ENCODE measurements around the gene TAS2R40.

Gene TAS2R40

GRCh38 chr7:143242306-143242705 lies 20.5 kb downstream of the TAS2R40 start:
- Histone ChIP-seq H3K27me3 (ENCODE audit: insufficient read depth, insufficient read length) (no peaks in the 10 kb centered on the region), H3K4me3 (ENCODE audit: insufficient read length, low read depth) (no peak overlapping the region), H3K9ac (ENCODE audit: insufficient read length, low read depth) (no peak overlapping the region), H3K36me3 (ENCODE audit: insufficient read depth, insufficient read length, low read length) (no peaks in the 10 kb centered on the region), H3K9me3 (ENCODE audit: insufficient read depth, low read length) (0 out of 2 replicates have a peak, but pooled peaks cover 7% of the 10 kb centered on the region), H3K4me1 (ENCODE audit: insufficient read depth, insufficient read length) (no peaks in the 10 kb centered on the region)
- no peak for TF ChIP-seq ZNF274 (IDR thresholded peaks at IDR 0.05; ENCODE audit: low read depth, low read length)
- no peak for TF ChIP-seq YY1 (IDR thresholded peaks at IDR 0.05; ENCODE audit: insufficient read depth, insufficient read length)
- TF ChIP-seq SUZ12 (IDR thresholded peaks at IDR 0.05; ENCODE audit: extremely low read depth, insufficient read depth, insufficient read length): no peak
- DNase-seq (ENCODE audit: low read depth, low spot score): no peak

- H3K27me3 ChIP-seq (ENCODE audit: insufficient read depth, insufficient read length): no peaks in the 10 kb centered on the region
- TF ChIP-seq ZNF274 (IDR thresholded peaks at IDR 0.05; ENCODE audit: low read depth, low read length): no peak
- no peak for TF ChIP-seq SUZ12 (IDR thresholded peaks at IDR 0.05; ENCODE audit: extremely low read depth, insufficient read depth, insufficient read length)
- no peak for TF ChIP-seq YY1 (IDR thresholded peaks at IDR 0.05; ENCODE audit: insufficient read depth, insufficient read length)
- no peak overlapping the region for H3K4me3 ChIP-seq (ENCODE audit: insufficient read length, low read depth)
- no peaks in the 10 kb centered on the region for H3K9me3 ChIP-seq (ENCODE audit: insufficient read depth, low read length)
- no peaks in the 10 kb centered on the region for H3K4me1 ChIP-seq (ENCODE audit: insufficient read depth, insufficient read length)
- DNase-seq (ENCODE audit: low read depth, low spot score): no peak
- no peak overlapping the region for H3K9ac ChIP-seq (ENCODE audit: insufficient read length, low read depth)
- no peaks in the 10 kb centered on the region for H3K36me3 ChIP-seq (ENCODE audit: insufficient read depth, insufficient read length, low read length)
Measured at GRCh38 chr7:143243111-143243510, 21.3 kb downstream of the TAS2R40 start.

- H3K36me3 ChIP-seq (ENCODE audit: insufficient read depth, insufficient read length, low read length): no peaks in the 10 kb centered on the region
- no peaks in the 10 kb centered on the region for H3K27me3 ChIP-seq (ENCODE audit: insufficient read depth, insufficient read length)
- DNase-seq (ENCODE audit: low read depth, low spot score): no peak
- no peak overlapping the region for H3K4me3 ChIP-seq (ENCODE audit: insufficient read length, low read depth)
- H3K9me3 ChIP-seq (ENCODE audit: insufficient read depth, low read length): no peaks in the 10 kb centered on the region
- no peaks in the 10 kb centered on the region for H3K4me1 ChIP-seq (ENCODE audit: insufficient read depth, insufficient read length)
- TF ChIP-seq YY1 (IDR thresholded peaks at IDR 0.05; ENCODE audit: insufficient read depth, insufficient read length): no peak
- TF ChIP-seq SUZ12 (IDR thresholded peaks at IDR 0.05; ENCODE audit: extremely low read depth, insufficient read depth, insufficient read length): no peak
- no peak for TF ChIP-seq ZNF274 (IDR thresholded peaks at IDR 0.05; ENCODE audit: low read depth, low read length)
- H3K9ac ChIP-seq (ENCODE audit: insufficient read length, low read depth): no peak overlapping the region
Measured at GRCh38 chr7:143243614-143244013, 21.8 kb downstream of the TAS2R40 start.

- H3K4me3 ChIP-seq (ENCODE audit: insufficient read length, low read depth): no peak overlapping the region
- H3K27me3 ChIP-seq (ENCODE audit: insufficient read depth, insufficient read length): no peaks in the 10 kb centered on the region
- H3K4me1 ChIP-seq (ENCODE audit: insufficient read depth, insufficient read length): no peaks in the 10 kb centered on the region
- H3K9ac ChIP-seq (ENCODE audit: insufficient read length, low read depth): no peak overlapping the region
- H3K36me3 ChIP-seq (ENCODE audit: insufficient read depth, insufficient read length, low read length): no peaks in the 10 kb centered on the region
- no peak for TF ChIP-seq YY1 (IDR thresholded peaks at IDR 0.05; ENCODE audit: insufficient read depth, insufficient read length)
- no peak for TF ChIP-seq ZNF274 (IDR thresholded peaks at IDR 0.05; ENCODE audit: low read depth, low read length)
- TF ChIP-seq SUZ12 (IDR thresholded peaks at IDR 0.05; ENCODE audit: extremely low read depth, insufficient read depth, insufficient read length): no peak
- no peak for DNase-seq (ENCODE audit: low read depth, low spot score)
- H3K9me3 ChIP-seq (ENCODE audit: insufficient read depth, low read length): no peaks in the 10 kb centered on the region
Measured at GRCh38 chr7:143244321-143244720, 22.5 kb downstream of the TAS2R40 start.

GRCh38 chr7:143245123-143245522 lies 23.3 kb downstream of the TAS2R40 start:
- Histone ChIP-seq H3K9me3 (ENCODE audit: insufficient read depth, low read length) (no peaks in the 10 kb centered on the region), H3K27me3 (ENCODE audit: insufficient read depth, insufficient read length) (no peaks in the 10 kb centered on the region), H3K4me3 (ENCODE audit: insufficient read length, low read depth) (no peak overlapping the region), H3K9ac (ENCODE audit: insufficient read length, low read depth) (no peak overlapping the region), H3K36me3 (ENCODE audit: insufficient read depth, insufficient read length, low read length) (no peaks in the 10 kb centered on the region), H3K4me1 (ENCODE audit: insufficient read depth, insufficient read length) (no peaks in the 10 kb centered on the region)
- DNase-seq (ENCODE audit: low read depth, low spot score): no peak
- TF ChIP-seq SUZ12 (IDR thresholded peaks at IDR 0.05; ENCODE audit: extremely low read depth, insufficient read depth, insufficient read length): no peak
- TF ChIP-seq YY1 (IDR thresholded peaks at IDR 0.05; ENCODE audit: insufficient read depth, insufficient read length): no peak
- no peak for TF ChIP-seq ZNF274 (IDR thresholded peaks at IDR 0.05; ENCODE audit: low read depth, low read length)

GRCh38 chr7:143247372-143247771 lies 25.5 kb downstream of the TAS2R40 start:
- TF ChIP-seq SUZ12 (IDR thresholded peaks at IDR 0.05; ENCODE audit: extremely low read depth, insufficient read depth, insufficient read length): no peak
- no peak for TF ChIP-seq YY1 (IDR thresholded peaks at IDR 0.05; ENCODE audit: insufficient read depth, insufficient read length)
- TF ChIP-seq ZNF274 (IDR thresholded peaks at IDR 0.05; ENCODE audit: low read depth, low read length): no peak
- H3K4me1 ChIP-seq (ENCODE audit: insufficient read depth, insufficient read length): no peaks in the 10 kb centered on the region
- H3K9ac ChIP-seq (ENCODE audit: insufficient read length, low read depth): no peak overlapping the region
- H3K4me3 ChIP-seq (ENCODE audit: insufficient read length, low read depth): no peak overlapping the region
- no peaks in the 10 kb centered on the region for H3K36me3 ChIP-seq (ENCODE audit: insufficient read depth, insufficient read length, low read length)
- DNase-seq (ENCODE audit: low read depth, low spot score): no peak
- no peaks in the 10 kb centered on the region for H3K27me3 ChIP-seq (ENCODE audit: insufficient read depth, insufficient read length)
- H3K9me3 ChIP-seq (ENCODE audit: insufficient read depth, low read length): no peaks in the 10 kb centered on the region

- no peaks in the 10 kb centered on the region for H3K4me1 ChIP-seq (ENCODE audit: insufficient read depth, insufficient read length)
- no peak for TF ChIP-seq YY1 (IDR thresholded peaks at IDR 0.05; ENCODE audit: insufficient read depth, insufficient read length)
- TF ChIP-seq ZNF274 (IDR thresholded peaks at IDR 0.05; ENCODE audit: low read depth, low read length): no peak
- TF ChIP-seq SUZ12 (IDR thresholded peaks at IDR 0.05; ENCODE audit: extremely low read depth, insufficient read depth, insufficient read length): no peak
- H3K9ac ChIP-seq (ENCODE audit: insufficient read length, low read depth): no peak overlapping the region
- H3K4me3 ChIP-seq (ENCODE audit: insufficient read length, low read depth): no peak overlapping the region
- H3K36me3 ChIP-seq (ENCODE audit: insufficient read depth, insufficient read length, low read length): no peaks in the 10 kb centered on the region
- H3K9me3 ChIP-seq (ENCODE audit: insufficient read depth, low read length): no peaks in the 10 kb centered on the region
- DNase-seq (ENCODE audit: low read depth, low spot score): no peak
- H3K27me3 ChIP-seq (ENCODE audit: insufficient read depth, insufficient read length): no peaks in the 10 kb centered on the region
Measured at GRCh38 chr7:143248761-143249354, 27.0 kb downstream of the TAS2R40 start.

All from NT2/D1 (cell line).